Measurements from ENCODE around the gene PRKCB.

GRCh38 chr16:24023621-24024020, 187.8 kb downstream of the PRKCB start:
- TF ChIP-seq CTCF (IDR thresholded peaks at IDR 0.05 in 4 of 5, conservative IDR thresholded peaks at IDR 0.05 in 1 of 5) (no peak), POLR2A (IDR thresholded peaks at IDR 0.05) (no peak)

Data from gastrocnemius medialis (tissue), 4 donors.